ENCODE results near the gene PRSS36. TPM values are rescaled to one million over a fixed set of nuclear protein-coding genes. Genes with fewer than 3 reads are reported as not detected.

PRSS36 gene
- total and polyA plus RNA-seq, 9 of the 15 experiments (the other 6 are each of a cell fraction or from before 2014, with no cell fraction given) = 0.09 to 1.2 (median 0.54) TPM; not detected in 2

DNA sequence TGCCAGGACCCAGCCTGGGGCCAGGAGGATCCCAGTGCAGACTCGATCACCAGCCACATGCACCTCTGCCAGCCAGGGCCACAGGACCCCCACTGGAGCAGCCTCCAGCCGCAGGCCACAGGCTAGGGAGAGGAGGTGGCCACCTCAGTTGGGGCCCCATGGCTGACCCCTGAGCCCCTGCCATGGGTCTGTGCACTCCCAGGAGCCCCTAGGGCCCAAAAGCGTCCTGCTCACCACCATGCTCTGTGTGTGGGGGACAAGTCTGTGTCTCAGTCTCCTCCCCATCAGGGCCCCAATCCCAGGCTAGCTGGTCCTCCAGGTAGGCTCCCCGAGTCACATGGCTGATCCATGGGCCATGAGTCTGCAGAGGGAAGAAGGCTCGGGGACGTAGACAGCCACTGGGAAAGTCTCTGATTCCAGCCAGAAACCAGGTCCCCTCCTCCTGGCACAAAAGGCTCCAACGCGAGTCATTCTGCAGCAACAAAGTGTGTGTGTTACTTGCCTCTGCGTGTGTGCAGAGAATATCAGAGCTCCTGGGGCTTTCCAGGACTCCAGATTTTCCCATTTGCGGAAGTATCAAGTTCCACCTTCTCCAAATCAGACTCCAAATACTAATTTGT, 8.3 kb downstream of the PRSS36 start:
- POLR2A ChIA-PET = interaction anchor here (0.6 to 3.4 kb wide), 15 partner anchors 11 to 156 kb away, joined by 3 to 39 read pairs (median 4); partner anchors contain the start of genes FUS, KAT8, VKORC1 and ZNF646
- 13% methylated on average over 8 of the region's 10 CpGs for WGBS (ENCODE audit: insufficient coverage, low coverage, missing lambda C conversion rate)
- ATAC-seq (peak; percentile 5), DNase-seq (ENCODE audit: extremely low read depth in 1 of 4, low spot score in 3 of 4) (peak in 3 of 4 experiments; percentile 20 to 38 (median 36)), FAIRE-seq (no peak)
- in situ Hi-C loops (cut with MboI) (no loop called here), intact Hi-C loops (cut with micrococcal nuclease) (loop anchor here (1.0 to 10.0 kb wide), 5 partner anchors 25 to 157 kb away; partner anchors contain the start of genes BCKDK, HSD3B7, KAT8 and VKORC1)
- Histone ChIP-seq H3K27me3 (ENCODE audit: control insufficient read depth in 2 of 2, insufficient read depth in 2 of 2, low read length in 2 of 2) (peaks cover 11 to 13% of the 10 kb centered on the region in 2 experiments; a peak in 4 of 5 replicates), H3K4me1 (replicated peaks in 1 of 2; ENCODE audit: control insufficient read depth in 2 of 2, insufficient read depth in 2 of 2, low read length in 2 of 2) (peaks cover 14 to 47% of the 10 kb centered on the region in 2 experiments), H3K4me3 (peak overlapping the region; percentile 28), H3K4me2 (ENCODE audit: insufficient read depth, low read length) (peak overlapping the region; percentile 72), H3K9me1 (ENCODE audit: control insufficient read depth, insufficient read depth, low read length) (no peaks in the 10 kb centered on the region), H3K9me3 (replicated peaks; ENCODE audit: control insufficient read depth, insufficient read depth, low read depth, low read length) (no peaks in the 10 kb centered on the region), H3K36me3 (ENCODE audit: control insufficient read depth, insufficient read depth, low read length) (no peaks in the 10 kb centered on the region), H3K27ac (ENCODE audit: extremely low read depth, low read depth, low read length) (peak overlapping the region; percentile 55), H3K79me2 (ENCODE audit: control insufficient read depth, insufficient read depth, low read length) (no peaks in the 10 kb centered on the region), H3K9ac (ENCODE audit: insufficient read depth in 1 of 2, low read depth in 2 of 2, low read length in 2 of 2) (peak overlapping the region; percentile 70 to 91), H4K20me1 (replicated peaks; ENCODE audit: control insufficient read depth, insufficient read depth, low read length) (no peaks in the 10 kb centered on the region; the same call in 1 of the 2 replicates), H2AFZ (ENCODE audit: low read depth, low read length) (peak overlapping the region; percentile 92)
- CTCF ChIA-PET (ENCODE audit: low intra/inter-chr PET ratio) = no interaction called here
- BruUV-seq (replicated peaks) = TSS peak; percentile 96
- TF ChIP-seq SREBF2 (CRISPR knock-in tag; IDR thresholded peaks at IDR 0.05) (0 out of 2 replicates have a peak, but pooled peaks have one; percentile 50), HNRNPLL (IDR thresholded peaks at IDR 0.05; ENCODE audit: low read depth, low read length, poor library complexity, severe bottlenecking) (no peak), CXXC5 (CRISPR knock-in tag; IDR thresholded peaks at IDR 0.05) (no peak), ATF4 (CRISPR knock-in tag; IDR thresholded peaks at IDR 0.05) (no peak), CTBP1 (IDR thresholded peaks at IDR 0.05; ENCODE audit: borderline replicate concordance) (0 out of 2 replicates have a peak, but pooled peaks have one; percentile 11), ZSCAN29 (IDR thresholded peaks at IDR 0.05) (no peak), ZBTB11 (CRISPR knock-in tag; IDR thresholded peaks at IDR 0.05) (0 out of 6 replicates have a peak, but pooled peaks of 1 of the 3 experiments have one; percentile 30), EP400 (IDR thresholded peaks at IDR 0.05) (peak; percentile 9; the same call in 1 of the 2 replicates), JUN (IDR thresholded peaks at IDR 0.05; ENCODE audit: borderline replicate concordance, low read depth, low read length) (no peak), JUN (CRISPR knock-in tag; IDR thresholded peaks at IDR 0.05; ENCODE audit: borderline replicate concordance) (no peak)
- TF ChIP-seq, protein P1, sequence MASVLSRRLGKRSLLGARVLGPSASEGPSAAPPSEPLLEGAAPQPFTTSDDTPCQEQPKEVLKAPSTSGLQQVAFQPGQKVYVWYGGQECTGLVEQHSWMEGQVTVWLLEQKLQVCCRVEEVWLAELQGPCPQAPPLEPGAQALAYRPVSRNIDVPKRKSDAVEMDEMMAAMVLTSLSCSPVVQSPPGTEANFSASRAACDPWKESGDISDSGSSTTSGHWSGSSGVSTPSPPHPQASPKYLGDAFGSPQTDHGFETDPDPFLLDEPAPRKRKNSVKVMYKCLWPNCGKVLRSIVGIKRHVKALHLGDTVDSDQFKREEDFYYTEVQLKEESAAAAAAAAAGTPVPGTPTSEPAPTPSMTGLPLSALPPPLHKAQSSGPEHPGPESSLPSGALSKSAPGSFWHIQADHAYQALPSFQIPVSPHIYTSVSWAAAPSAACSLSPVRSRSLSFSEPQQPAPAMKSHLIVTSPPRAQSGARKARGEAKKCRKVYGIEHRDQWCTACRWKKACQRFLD (CRISPR knock-in tag; IDR thresholded peaks at IDR 0.05) = no peak
- TF ChIP-seq, protein P2, sequence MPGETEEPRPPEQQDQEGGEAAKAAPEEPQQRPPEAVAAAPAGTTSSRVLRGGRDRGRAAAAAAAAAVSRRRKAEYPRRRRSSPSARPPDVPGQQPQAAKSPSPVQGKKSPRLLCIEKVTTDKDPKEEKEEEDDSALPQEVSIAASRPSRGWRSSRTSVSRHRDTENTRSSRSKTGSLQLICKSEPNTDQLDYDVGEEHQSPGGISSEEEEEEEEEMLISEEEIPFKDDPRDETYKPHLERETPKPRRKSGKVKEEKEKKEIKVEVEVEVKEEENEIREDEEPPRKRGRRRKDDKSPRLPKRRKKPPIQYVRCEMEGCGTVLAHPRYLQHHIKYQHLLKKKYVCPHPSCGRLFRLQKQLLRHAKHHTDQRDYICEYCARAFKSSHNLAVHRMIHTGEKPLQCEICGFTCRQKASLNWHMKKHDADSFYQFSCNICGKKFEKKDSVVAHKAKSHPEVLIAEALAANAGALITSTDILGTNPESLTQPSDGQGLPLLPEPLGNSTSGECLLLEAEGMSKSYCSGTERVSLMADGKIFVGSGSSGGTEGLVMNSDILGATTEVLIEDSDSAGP (CRISPR knock-in tag; IDR thresholded peaks at IDR 0.05) = 0 out of 2 replicates have a peak, but pooled peaks have one; percentile 44

Measured in K562 (cell line).